ENCODE results near the gene TMC6. TPM values are rescaled to one million over a fixed set of nuclear protein-coding genes. Genes with fewer than 3 reads are reported as not detected.

TMC6 gene
- total and polyA plus RNA-seq, 2 of the 13 experiments (the other 11 are each of a cell fraction or from before 2014, with no cell fraction given), result 48.4 to 99.1 TPM

DNA sequence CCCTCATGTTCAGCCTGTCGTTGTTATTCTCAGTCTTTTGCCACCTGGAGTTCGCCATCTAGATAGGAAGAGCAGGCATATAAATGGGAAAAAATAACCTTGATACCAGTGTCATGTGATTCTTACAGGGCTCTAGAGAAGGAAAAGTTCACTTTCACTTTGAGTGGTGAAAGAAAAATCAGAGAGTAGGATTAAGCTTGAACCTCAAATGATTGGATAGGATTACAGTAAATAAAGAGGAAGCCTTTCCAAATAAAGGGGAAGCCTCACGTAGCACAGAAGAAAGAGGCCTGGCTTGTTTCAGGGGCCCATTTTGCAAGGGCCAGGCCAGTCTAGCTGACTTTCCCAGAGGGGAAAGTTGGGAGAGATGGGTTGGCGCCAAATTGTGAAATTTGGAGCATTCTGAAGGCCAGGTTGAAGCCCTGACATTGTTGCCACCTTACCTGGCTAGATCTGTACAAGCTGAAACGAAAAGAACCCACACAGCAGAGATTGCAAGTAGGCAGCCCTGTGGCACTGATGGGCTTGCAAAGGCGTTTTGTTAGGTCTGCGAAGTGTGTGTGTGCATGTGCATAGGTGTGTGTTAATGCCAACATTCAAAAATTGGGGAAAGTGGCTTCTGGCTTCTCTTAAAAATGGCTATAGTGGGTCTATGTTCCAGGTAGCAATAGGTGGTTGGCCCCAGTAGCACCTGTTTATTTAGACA, 38.8 kb downstream of the TMC6 start (continued):
- TF ChIP-seq ZNF367 (CRISPR knock-in tag; IDR thresholded peaks at IDR 0.05; ENCODE audit: borderline replicate concordance) (no peak), WIZ (CRISPR knock-in tag; IDR thresholded peaks at IDR 0.05) (no peak), ZNF121 (CRISPR knock-in tag; IDR thresholded peaks at IDR 0.05) (no peak)

DNA sequence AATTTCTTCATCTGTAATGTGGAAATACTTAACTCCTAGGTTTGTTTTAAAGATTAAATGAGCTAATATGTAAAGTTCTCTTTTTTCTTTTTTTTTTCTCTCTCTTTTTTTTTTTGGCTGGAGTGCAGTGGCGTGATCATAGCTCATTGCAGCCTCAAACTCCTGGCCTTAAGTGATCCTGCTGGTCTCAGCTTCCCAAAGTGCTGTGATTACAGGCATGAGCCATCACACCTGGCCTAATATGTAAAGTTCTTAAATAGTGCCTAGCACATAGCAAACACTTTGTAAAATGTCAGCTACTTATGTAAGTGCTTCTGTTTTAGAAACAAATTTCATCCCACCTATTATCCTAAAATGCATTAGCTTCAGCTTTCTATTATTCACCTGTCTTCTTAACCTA, 40.0 kb downstream of the TMC6 start:
- H3K9ac ChIP-seq (ENCODE audit: insufficient read depth, low read depth, low read length), result no peak overlapping the region
- no peak overlapping the region for H2AFZ ChIP-seq (ENCODE audit: low read length)
- no peak overlapping the region for H3K27ac ChIP-seq (ENCODE audit: extremely low read length, insufficient read depth, low read length)
- no TSS peak for BruUV-seq (replicated peaks)
- peaks cover 20 to 57% of the 10 kb centered on the region in 2 experiments for H3K36me3 ChIP-seq (replicated peaks in 1 of 2; ENCODE audit: control insufficient read depth in 1 of 2, insufficient read depth in 2 of 2, low read length in 2 of 2)
- no peaks in the 10 kb centered on the region for H3K9me3 ChIP-seq (ENCODE audit: low read length)
- 97% methylated on average over 1 of the region's 1 CpG for WGBS (ENCODE audit: low lambda C conversion rate)
- ChIA-PET POLR2A (no interaction called here), CTCF (ENCODE audit: low intra/inter-chr PET ratio, low total read pairs) (no interaction called here)
- in situ Hi-C loops (cut with HindIII; ENCODE audit: extremely low pct_ligation_motif_present, low pct_unique_long_range_greater_than_20kb) (no loop called here), intact Hi-C loops (cut with micrococcal nuclease; ENCODE audit: unreplicated experiment) (no loop called here)
- ATAC-seq (no peak), FAIRE-seq (no peak), DNase-seq (ENCODE audit: low spot score) (no peak)
- no peaks in the 10 kb centered on the region for H4K20me1 ChIP-seq (ENCODE audit: insufficient read depth, low read length)
- no peaks in the 10 kb centered on the region for H3K79me2 ChIP-seq (ENCODE audit: insufficient read depth, low read length)
- no peak overlapping the region for H3K4me2 ChIP-seq (ENCODE audit: low read depth, low read length)
- no peaks in the 10 kb centered on the region for H3K27me3 ChIP-seq (ENCODE audit: control insufficient read depth in 1 of 2, insufficient read depth in 2 of 2, low read length in 2 of 2)
- TF ChIP-seq RBM22 (optimal IDR thresholded peaks at IDR 0.05; ENCODE audit: low read length) (no peak), ZKSCAN8 (CRISPR knock-in tag; IDR thresholded peaks at IDR 0.05; ENCODE audit: borderline replicate concordance) (no peak), RBFOX2 (IDR thresholded peaks at IDR 0.05; ENCODE audit: low read depth, low read length) (no peak), ZNF558 (CRISPR knock-in tag; IDR thresholded peaks at IDR 0.05; ENCODE audit: borderline replicate concordance) (no peak), ZFP62 (CRISPR knock-in tag; IDR thresholded peaks at IDR 0.05) (no peak)
- TF ChIP-seq, protein P1, sequence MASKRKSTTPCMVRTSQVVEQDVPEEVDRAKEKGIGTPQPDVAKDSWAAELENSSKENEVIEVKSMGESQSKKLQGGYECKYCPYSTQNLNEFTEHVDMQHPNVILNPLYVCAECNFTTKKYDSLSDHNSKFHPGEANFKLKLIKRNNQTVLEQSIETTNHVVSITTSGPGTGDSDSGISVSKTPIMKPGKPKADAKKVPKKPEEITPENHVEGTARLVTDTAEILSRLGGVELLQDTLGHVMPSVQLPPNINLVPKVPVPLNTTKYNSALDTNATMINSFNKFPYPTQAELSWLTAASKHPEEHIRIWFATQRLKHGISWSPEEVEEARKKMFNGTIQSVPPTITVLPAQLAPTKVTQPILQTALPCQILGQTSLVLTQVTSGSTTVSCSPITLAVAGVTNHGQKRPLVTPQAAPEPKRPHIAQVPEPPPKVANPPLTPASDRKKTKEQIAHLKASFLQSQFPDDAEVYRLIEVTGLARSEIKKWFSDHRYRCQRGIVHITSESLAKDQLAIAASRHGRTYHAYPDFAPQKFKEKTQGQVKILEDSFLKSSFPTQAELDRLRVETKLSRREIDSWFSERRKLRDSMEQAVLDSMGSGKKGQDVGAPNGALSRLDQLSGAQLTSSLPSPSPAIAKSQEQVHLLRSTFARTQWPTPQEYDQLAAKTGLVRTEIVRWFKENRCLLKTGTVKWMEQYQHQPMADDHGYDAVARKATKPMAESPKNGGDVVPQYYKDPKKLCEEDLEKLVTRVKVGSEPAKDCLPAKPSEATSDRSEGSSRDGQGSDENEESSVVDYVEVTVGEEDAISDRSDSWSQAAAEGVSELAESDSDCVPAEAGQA (IDR thresholded peaks at IDR 0.05; ENCODE audit: low read depth), result no peak
- TF ChIP-seq, protein P1 (CRISPR knock-in tag; IDR thresholded peaks at IDR 0.05; ENCODE audit: borderline replicate concordance), result no peak
- no peaks in the 10 kb centered on the region for H3K4me1 ChIP-seq (ENCODE audit: insufficient read depth, low read length)
- no peak overlapping the region for H3K4me3 ChIP-seq (replicated peaks in 1 of 3; ENCODE audit: insufficient read depth in 1 of 3, low read depth in 2 of 3, low read length in 3 of 3)

All from HepG2 (cell line).